ENCODE data around the gene DPYSL4.
"Not testable (repeated sequence)": the region's sequence is repeated elsewhere in the genome, so short reads cannot be mapped to it uniquely, and the experiment has no call there.

DPYSL4 gene

DNA sequence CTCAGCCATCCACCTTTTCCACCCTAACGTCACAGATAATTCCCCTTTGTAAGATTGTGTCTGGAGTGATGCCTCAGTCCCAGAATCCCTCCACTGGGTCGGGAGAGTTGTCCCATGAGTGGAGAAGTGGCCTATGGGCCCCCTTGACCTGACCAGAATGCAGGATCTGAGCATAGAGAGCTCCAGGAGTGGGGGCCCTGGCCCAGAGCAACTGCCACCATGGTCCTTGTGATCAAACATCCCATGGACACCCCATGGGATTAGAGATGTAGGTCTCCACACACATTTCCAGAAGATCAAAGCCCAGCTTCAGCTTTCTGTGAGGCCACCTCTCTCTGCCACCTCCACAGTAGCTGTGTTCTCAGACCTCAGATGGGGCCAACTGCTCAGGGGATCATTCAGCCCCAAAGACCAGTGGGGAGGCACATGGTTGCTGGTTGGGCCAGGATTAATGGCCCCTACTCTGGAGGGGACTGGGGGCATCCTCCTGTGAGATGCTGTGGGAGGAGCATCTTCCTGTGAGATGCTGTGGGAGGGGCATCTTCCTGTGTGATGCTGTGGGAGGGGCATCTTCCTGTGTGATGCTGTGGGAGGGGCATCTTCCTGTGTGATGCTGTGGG lies 28.5 kb upstream of the DPYSL4 start:
- Histone ChIP-seq H3F3A (ENCODE audit: control insufficient read depth, insufficient read depth) (peaks cover 5% of the 10 kb centered on the region; the same call in 1 of the 2 replicates), H3K4me1 (ENCODE audit: control insufficient read depth, low read length) (peaks cover 31% of the 10 kb centered on the region), H3K4me3 (ENCODE audit: low read length) (no peak overlapping the region), H3K27me3 (ENCODE audit: control insufficient read depth, low read length) (no peaks in the 10 kb centered on the region), H4K20me1 (ENCODE audit: control insufficient read depth, insufficient read depth, low read depth, low read length) (no peaks in the 10 kb centered on the region), H3K79me2 (ENCODE audit: control insufficient read depth, low read length) (no peaks in the 10 kb centered on the region), H3K4me2 (ENCODE audit: low read length) (no peak overlapping the region), H3K9me3 (ENCODE audit: control insufficient read depth, insufficient read depth, low read length) (peaks cover 5% of the 10 kb centered on the region; the same call in 1 of the 2 replicates), H3K36me3 (ENCODE audit: control insufficient read depth, low read length) (no peaks in the 10 kb centered on the region), H3K9me2 (replicated peaks; ENCODE audit: control insufficient read depth, low read length) (no peaks in the 10 kb centered on the region), H3K27ac (ENCODE audit: low read depth, low read length) (no peak overlapping the region)
- TF ChIP-seq EZH2phosphoT487 (IDR thresholded peaks at IDR 0.05; ENCODE audit: borderline replicate concordance, low read length) = no peak
- TF ChIP-seq, protein P1, sequence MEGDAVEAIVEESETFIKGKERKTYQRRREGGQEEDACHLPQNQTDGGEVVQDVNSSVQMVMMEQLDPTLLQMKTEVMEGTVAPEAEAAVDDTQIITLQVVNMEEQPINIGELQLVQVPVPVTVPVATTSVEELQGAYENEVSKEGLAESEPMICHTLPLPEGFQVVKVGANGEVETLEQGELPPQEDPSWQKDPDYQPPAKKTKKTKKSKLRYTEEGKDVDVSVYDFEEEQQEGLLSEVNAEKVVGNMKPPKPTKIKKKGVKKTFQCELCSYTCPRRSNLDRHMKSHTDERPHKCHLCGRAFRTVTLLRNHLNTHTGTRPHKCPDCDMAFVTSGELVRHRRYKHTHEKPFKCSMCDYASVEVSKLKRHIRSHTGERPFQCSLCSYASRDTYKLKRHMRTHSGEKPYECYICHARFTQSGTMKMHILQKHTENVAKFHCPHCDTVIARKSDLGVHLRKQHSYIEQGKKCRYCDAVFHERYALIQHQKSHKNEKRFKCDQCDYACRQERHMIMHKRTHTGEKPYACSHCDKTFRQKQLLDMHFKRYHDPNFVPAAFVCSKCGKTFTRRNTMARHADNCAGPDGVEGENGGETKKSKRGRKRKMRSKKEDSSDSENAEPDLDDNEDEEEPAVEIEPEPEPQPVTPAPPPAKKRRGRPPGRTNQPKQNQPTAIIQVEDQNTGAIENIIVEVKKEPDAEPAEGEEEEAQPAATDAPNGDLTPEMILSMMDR (IDR thresholded peaks at IDR 0.05; ENCODE audit: low read depth, low read length, poor library complexity, severe bottlenecking) = no peak

DNA sequence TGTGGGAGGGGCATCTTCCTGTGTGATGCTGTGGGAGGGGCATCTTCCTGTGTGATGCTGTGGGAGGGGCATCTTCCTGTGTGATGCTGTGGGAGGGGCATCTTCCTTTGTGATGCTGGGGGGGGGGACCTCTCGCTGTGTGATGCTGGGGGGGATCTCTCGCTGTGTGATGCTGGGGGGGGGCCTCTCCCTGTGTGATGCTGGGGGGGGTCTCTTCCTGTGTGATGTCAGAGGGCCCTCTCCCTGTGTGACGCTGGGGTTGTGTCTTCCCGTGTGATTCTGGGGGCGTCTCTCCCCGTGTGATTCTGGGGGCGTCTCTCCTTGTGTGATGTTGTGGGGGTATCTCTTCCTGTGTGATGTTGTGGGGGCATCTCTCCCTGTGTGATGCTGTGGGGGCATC lies 27.9 kb upstream of the DPYSL4 start:
- Histone ChIP-seq H3K4me3 (ENCODE audit: low read length) (no peak overlapping the region; the same call in 1 of the 2 replicates), H3K79me2 (ENCODE audit: control insufficient read depth, low read length) (no peaks in the 10 kb centered on the region), H3K4me2 (ENCODE audit: low read length) (peak overlapping the region; percentile 31; the same call in 1 of the 2 replicates), H3F3A (ENCODE audit: control insufficient read depth, insufficient read depth) (peaks cover 5% of the 10 kb centered on the region; the same call in 1 of the 2 replicates), H3K27ac (ENCODE audit: low read depth, low read length) (peak overlapping the region; percentile 49), H3K4me1 (ENCODE audit: control insufficient read depth, low read length) (peaks cover 34% of the 10 kb centered on the region), H3K36me3 (ENCODE audit: control insufficient read depth, low read length) (no peaks in the 10 kb centered on the region), H3K9me2 (replicated peaks; ENCODE audit: control insufficient read depth, low read length) (no peaks in the 10 kb centered on the region), H4K20me1 (ENCODE audit: control insufficient read depth, insufficient read depth, low read depth, low read length) (no peaks in the 10 kb centered on the region), H3K27me3 (ENCODE audit: control insufficient read depth, low read length) (no peaks in the 10 kb centered on the region), H3K9me3 (ENCODE audit: control insufficient read depth, insufficient read depth, low read length) (peaks cover 5% of the 10 kb centered on the region; the same call in 1 of the 2 replicates)
- TF ChIP-seq, protein P1 (IDR thresholded peaks at IDR 0.05; ENCODE audit: low read depth, low read length, poor library complexity, severe bottlenecking) = no peak
- no peak for TF ChIP-seq EZH2phosphoT487 (IDR thresholded peaks at IDR 0.05; ENCODE audit: borderline replicate concordance, low read length)

DNA sequence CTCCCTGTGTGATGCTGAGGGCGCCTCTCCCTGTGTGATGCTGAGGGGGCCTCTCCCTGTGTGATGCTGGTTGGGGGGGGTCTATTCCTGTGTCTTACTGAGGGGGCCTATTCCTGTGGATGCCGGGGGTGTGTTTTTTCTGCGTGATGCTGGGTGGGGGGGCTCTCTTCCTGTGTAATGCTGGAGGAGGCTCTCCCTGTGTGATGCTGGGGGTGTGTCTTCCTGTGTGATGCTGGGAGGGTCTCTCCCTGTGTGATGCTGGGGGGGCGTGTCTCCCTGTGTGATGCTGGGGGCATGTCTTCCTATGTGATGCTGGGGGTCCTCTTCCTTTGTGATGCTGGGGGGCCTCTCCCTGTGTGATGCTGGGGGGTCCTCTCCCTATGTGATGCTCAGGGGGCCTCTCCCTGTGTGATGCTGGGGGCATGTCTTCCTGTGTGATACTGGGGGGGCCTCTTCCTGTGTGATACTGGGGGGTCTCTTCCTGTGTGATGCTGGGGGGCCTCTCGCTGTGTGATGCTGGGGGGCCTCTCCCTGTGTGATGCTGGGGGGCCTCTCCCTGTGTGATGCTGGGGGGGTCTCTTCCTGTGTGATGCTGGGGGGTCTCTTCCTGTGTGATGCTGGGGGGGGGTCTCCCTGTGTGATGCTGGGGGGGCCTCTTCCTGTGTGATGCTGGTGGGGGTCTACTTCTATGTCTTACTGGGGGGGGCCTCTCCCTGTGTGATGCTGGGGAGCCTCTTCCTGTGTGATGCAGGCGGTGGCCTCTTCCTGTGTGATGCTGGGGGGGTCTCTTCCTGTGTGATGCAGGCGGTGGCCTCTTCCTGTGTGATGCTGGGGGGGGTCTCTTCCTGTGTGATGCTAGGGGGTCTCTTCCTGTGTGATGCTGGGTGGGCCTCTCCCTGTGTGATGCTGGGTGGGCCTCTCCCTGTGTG lies 27.2 kb upstream of the DPYSL4 start:
- H3K4me2 ChIP-seq (ENCODE audit: low read length) = peak overlapping the region; percentile 31; the same call in 1 of the 2 replicates
- not testable (repeated sequence) for H3K79me2 ChIP-seq (ENCODE audit: control insufficient read depth, low read length); H4K20me1 ChIP-seq (ENCODE audit: control insufficient read depth, insufficient read depth, low read depth, low read length); H3F3A ChIP-seq (ENCODE audit: control insufficient read depth, insufficient read depth); H3K9me2 ChIP-seq (replicated peaks; ENCODE audit: control insufficient read depth, low read length); H3K4me3 ChIP-seq (ENCODE audit: low read length); H3K9me3 ChIP-seq (ENCODE audit: control insufficient read depth, insufficient read depth, low read length); H3K27me3 ChIP-seq (ENCODE audit: control insufficient read depth, low read length); H3K36me3 ChIP-seq (ENCODE audit: control insufficient read depth, low read length)
- H3K4me1 ChIP-seq (ENCODE audit: control insufficient read depth, low read length) = peaks cover 34% of the 10 kb centered on the region
- peak overlapping the region; percentile 49 for H3K27ac ChIP-seq (ENCODE audit: low read depth, low read length)

DNA sequence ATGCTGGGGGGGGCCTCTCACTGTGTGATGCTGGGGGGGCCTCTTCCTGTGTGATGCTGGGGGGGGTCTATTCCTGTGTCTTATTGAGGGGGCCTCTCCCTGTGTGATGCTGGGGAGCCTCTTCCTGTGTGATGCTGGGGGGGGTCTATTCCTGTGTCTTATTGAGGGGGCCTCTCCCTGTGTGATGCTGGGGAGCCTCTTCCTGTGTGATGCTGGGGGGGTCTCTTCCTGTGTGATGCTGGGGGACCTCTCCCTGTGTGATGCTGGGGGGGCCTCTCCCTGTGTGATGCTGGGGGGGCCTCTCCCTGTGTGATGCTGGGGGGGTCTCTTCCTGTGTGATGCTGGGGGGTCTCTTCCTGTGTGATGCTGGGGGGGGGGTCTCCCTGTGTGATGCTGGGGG lies 26.5 kb upstream of the DPYSL4 start:
- peaks cover 34% of the 10 kb centered on the region for H3K4me1 ChIP-seq (ENCODE audit: control insufficient read depth, low read length)
- H3K9me3 ChIP-seq (ENCODE audit: control insufficient read depth, insufficient read depth, low read length); H3K27ac ChIP-seq (ENCODE audit: low read depth, low read length); H3K79me2 ChIP-seq (ENCODE audit: control insufficient read depth, low read length); H4K20me1 ChIP-seq (ENCODE audit: control insufficient read depth, insufficient read depth, low read depth, low read length); H3K27me3 ChIP-seq (ENCODE audit: control insufficient read depth, low read length); H3K4me2 ChIP-seq (ENCODE audit: low read length); H3K4me3 ChIP-seq (ENCODE audit: low read length); H3F3A ChIP-seq (ENCODE audit: control insufficient read depth, insufficient read depth); H3K9me2 ChIP-seq (replicated peaks; ENCODE audit: control insufficient read depth, low read length); H3K36me3 ChIP-seq (ENCODE audit: control insufficient read depth, low read length): not testable (repeated sequence)

DNA sequence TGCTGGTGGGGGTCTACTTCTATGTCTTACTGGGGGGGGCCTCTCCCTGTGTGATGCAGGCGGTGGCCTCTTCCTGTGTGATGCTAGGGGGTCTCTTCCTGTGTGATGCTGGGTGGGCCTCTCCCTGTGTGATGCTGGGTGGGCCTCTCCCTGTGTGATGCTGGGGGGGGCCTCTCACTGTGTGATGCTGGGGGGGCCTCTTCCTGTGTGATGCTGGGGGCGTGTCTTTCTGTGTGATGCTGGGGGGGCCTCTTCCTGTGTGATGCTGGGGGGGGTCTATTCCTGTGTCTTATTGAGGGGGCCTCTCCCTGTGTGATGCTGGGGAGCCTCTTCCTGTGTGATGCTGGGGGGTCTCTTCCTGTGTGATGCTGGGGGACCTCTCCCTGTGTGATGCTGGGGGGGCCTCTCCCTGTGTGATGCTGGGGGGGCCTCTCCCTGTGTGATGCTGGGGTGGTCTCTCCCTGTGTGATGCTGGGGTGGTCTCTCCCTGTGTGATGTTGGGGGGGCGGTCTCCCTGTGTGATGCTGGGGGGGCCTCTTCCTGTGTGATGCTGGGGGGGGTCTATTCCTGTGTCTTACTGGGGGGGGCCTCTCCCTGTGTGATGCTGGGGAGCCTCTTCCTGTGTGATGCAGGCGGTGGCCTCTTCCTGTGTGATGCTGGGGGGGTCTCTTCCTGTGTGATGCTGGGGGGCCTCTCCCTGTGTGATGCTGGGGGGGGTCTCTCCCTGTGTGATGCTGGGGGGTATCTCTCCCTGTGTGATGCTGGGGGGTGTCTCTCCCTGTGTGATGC lies 25.7 kb upstream of the DPYSL4 start:
- not testable (repeated sequence) for H3K27me3 ChIP-seq (ENCODE audit: control insufficient read depth, low read length); H3K9me3 ChIP-seq (ENCODE audit: control insufficient read depth, insufficient read depth, low read length); H4K20me1 ChIP-seq (ENCODE audit: control insufficient read depth, insufficient read depth, low read depth, low read length); H3K79me2 ChIP-seq (ENCODE audit: control insufficient read depth, low read length); H3K27ac ChIP-seq (ENCODE audit: low read depth, low read length); H3K9me2 ChIP-seq (replicated peaks; ENCODE audit: control insufficient read depth, low read length); H3K4me2 ChIP-seq (ENCODE audit: low read length); H3F3A ChIP-seq (ENCODE audit: control insufficient read depth, insufficient read depth); H3K4me3 ChIP-seq (ENCODE audit: low read length); H3K36me3 ChIP-seq (ENCODE audit: control insufficient read depth, low read length)
- peaks cover 34% of the 10 kb centered on the region for H3K4me1 ChIP-seq (ENCODE audit: control insufficient read depth, low read length)
